Dermis lymphatic vessel endothelial cell (primary cell): ENCODE measurements around the gene CYP27B1. TPM values are rescaled to one million over a fixed set of nuclear protein-coding genes. Genes with fewer than 3 reads are reported as not detected.

Experiments
- total RNA-seq: library from RNA; depleted of rRNA; stranded (reverse); fragments of >200 nt; gene quantifications from 2 replicates; pipeline ENCODE4 v1.2.1, GENCODE V29; 2014

Gene CYP27B1, protein sequence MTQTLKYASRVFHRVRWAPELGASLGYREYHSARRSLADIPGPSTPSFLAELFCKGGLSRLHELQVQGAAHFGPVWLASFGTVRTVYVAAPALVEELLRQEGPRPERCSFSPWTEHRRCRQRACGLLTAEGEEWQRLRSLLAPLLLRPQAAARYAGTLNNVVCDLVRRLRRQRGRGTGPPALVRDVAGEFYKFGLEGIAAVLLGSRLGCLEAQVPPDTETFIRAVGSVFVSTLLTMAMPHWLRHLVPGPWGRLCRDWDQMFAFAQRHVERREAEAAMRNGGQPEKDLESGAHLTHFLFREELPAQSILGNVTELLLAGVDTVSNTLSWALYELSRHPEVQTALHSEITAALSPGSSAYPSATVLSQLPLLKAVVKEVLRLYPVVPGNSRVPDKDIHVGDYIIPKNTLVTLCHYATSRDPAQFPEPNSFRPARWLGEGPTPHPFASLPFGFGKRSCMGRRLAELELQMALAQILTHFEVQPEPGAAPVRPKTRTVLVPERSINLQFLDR
- 0.11 and 0.26 TPM in 2 replicates for total RNA-seq

DNA sequence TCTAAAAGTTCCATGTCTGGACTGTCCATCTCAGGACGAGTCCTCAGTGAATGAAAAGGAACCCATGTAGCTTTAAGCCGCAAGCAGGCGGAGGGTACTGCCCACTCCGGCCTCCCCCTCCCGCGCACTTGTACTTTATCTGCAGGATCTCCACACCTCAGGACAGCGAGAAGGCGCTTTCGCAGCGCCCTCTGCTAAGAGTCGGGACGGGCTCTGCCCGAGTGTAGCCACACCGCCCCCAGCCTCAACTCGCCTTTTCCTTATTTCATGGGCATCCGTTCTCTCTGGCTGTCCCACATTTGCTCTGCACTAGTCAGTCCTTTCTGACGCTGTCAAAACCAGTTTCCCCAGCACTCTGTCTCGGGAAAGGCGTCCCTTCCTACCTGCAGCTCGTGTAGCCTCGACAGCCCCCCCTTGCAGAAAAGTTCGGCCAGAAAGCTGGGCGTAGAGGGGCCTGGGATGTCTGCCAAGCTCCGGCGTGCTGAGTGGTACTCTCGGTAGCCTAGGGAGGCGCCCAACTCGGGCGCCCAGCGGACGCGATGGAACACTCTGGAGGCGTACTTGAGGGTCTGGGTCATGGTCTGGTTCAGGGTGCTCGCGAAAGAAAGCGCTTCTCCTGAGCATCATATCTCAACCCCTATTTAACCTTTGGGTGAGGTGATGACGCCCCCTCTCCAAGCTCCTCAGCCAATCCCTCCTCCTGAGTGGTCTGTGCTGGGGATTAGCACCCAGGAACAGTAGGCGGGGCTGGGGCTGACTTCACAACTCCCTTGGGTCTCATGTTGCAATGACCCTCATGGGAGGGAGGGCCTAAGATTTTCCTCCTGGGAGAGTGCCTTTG, at the start of gene CYP27B1:
CYP27B1 (minus strand) TSS at position 615 of the 841 bp plus-strand sequence; CDS start at position 578, 37 bp downstream.

DNA sequence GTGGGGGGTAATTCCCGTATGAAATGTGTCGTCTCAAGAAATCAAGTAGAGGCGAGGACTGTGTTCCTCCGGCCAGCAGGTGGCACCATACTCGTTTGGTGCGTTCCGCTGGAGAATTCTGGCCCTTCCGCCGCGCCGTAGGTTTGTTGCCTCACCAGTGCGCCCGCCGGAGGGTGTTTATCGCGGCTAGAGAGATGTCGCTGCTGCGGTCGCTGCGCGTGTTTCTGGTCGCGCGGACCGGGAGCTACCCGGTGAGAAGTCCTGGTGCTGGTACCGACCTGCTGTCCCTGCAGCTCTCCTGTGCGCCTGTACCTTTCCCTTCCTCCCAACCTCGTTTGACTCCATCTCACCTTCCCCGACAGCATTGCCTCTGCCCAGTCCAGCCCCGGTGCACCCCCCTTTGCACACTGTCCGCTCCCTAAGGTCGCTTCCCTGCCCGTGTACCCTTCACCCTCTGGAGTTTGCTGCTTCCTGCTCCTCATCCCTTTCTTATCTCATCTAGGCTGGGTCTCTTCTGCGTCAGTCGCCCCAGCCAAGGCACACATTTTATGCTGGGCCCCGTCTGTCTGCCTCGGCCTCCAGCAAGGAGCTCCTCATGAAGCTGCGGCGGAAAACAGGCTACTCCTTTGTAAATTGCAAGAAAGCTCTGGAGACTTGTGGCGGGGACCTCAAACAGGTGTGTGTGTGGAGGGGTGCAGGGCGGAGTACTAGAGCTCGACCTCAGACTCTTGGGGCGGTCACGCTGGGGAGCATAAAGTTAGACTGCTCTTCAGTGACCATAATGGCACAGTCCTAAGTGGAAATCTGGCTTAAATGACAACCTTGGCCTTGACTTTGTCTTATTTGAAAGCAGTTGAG, 16.0 kb upstream of the CYP27B1 start, which contains the start of gene TSFM:
TSFM (plus strand) TSS at position 180 of the 858 bp plus-strand sequence; CDS start at position 195, 15 bp downstream.

DNA sequence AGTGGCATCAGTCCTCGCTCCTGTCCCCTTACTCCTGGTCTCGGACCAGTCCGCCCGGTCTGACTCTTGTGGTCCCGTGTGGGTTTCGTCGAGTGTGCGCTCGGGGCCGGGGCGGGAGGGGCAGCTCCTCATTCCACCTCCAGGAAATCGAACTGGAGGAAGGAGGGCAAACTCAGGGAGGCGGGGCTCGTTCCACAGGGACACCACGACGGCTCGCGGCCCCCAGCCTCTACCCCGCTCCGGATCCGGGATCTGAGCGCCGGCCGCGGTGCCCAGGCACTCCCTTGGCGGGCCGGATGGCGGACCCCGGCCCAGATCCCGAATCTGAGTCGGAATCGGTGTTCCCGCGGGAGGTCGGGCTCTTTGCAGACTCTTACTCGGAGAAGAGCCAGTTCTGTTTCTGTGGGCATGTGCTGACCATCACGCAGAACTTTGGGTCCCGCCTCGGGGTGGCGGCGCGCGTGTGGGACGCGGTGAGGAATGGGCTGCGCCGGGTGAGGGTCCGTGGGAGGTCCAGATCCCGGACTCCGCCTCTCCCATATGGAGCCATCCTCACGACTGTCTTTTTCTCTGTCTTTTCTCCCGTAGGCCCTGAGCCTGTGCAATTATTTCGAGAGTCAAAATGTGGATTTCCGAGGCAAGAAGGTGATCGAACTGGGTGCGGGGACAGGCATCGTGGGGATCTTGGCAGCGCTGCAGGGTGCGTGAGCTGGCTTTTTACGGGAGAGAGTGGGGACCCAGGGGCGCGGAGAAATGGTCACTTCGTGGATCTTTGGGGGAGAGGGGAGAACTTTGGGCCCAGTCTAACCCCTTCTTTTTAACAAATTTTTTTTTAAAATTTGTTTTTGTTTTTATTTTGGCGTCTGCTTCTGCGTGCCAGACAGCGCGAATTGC, 5.8 kb upstream of the CYP27B1 start, which contains the start of gene EEF1AKMT3:
EEF1AKMT3 (plus strand) TSS at position 186 of the 894 bp plus-strand sequence; CDS start at position 297, 111 bp downstream.

DNA sequence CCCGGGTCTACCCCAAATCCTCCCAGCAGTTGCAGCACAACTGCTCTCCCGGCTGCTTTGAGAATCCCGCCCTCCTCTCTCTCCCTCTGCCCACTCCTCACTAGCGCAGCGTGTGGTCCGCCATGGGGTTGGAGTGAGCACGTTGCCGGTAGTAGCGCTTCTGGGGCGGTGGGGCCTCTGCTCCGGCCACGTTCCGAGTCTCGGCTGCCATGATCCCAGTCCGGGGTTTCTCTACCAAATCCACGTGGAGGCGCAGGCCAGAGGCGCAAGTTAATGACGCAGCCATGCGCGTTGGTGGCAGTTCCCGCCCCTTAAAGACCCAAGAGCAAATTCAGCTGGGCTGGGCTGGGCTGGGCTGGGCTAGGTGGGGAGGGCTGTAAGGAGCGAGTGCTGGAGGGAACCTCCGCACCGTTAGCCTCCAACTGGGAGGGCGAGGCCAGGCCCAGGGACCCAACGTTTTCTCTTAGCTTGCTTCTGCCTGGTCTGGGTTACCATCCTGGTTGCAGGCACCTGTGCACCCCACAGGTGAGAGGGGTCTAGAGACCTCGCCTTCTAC, 5.1 kb upstream of the CYP27B1 start, which contains the start of gene METTL1:
METTL1 (minus strand) TSS at position 233 of the 556 bp plus-strand sequence; CDS start at position 211, 22 bp downstream.

DNA sequence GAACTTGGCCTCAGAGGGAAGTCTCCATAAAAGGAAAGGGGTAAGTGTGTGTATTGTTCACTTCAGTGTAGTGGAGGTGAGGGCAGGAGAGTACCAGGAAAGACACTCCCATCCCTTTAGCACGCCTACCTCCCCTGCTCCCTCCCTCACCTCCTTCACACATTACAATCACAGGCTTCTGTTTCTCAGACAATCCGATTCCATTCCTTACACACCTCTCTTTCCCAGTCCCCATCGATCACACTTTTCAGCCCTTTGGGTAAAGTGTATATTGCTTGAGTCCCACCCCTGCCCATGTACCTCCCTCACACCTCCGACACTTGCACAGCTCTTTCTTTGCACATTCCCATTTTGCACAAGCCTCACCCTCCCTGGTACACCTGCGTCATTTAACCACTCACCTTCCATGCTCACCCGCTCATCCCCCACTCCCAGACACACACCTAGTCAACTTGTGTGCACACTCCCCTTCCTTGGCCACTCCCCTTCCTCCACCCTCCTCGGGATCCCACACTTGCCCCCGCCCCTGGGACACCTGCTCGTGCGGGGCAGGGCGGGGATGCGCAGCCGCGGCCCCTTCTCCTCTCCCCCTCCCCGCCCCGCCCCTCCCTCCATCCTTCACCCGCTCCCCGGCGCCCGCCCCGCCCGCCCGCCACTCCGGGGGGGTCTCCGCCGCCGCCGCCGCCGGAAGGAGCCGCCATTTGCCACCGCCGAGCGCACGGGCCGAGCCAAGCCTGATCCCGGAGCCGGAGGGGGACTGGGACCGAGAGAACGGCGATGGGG, 12.3 kb downstream of the CYP27B1 start, which contains the start of gene MARCHF9:
MARCHF9 (plus strand) TSS at position 693 of the 783 bp plus-strand sequence. CDS start 426 bp downstream, outside the sequence.

DNA sequence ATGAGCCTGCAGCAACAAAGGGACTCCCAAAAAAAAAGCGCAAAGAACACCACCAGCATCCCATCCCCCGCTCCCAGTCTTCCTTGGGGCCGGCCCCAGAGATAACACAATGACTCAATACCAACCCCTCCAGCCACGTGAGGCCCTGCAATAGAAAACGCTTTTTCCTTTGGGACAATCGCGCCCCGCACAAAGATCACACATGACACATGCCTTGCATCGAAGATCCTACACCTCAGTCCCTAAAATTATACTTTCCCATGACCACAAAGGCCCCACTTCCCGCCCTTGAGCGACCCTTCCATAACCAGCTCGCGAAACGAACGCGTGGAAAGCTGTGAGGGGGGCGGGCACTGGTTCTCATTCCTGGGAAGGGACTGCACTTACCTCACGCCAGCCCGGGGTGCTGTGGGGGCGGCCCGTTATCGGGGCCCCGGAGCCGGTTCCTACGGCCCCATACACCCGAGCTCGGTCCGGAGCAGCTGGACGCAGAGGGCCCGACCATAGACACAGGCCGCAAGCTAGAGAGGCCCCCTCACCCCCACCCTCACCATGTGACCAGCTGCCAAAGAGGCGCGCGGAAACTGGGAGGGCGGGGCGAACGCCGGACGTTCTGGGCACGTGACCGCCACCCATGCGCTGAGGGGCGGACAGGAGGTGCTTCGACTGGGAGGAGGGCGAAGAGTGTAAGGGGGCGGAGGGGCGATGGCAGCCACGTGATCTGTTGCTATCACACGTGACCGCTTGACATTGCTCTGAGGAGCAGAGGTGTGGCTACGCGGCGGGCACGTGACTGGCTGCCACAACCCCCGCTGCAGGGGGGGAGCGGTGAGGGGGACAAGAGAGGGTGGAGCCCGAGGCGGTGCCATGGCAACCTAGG, 14.8 kb downstream of the CYP27B1 start, which contains the start of gene CDK4:
CDK4 (minus strand) TSS at position 523 of the 880 bp plus-strand sequence. CDS start 593 bp downstream, outside the sequence.

DNA sequence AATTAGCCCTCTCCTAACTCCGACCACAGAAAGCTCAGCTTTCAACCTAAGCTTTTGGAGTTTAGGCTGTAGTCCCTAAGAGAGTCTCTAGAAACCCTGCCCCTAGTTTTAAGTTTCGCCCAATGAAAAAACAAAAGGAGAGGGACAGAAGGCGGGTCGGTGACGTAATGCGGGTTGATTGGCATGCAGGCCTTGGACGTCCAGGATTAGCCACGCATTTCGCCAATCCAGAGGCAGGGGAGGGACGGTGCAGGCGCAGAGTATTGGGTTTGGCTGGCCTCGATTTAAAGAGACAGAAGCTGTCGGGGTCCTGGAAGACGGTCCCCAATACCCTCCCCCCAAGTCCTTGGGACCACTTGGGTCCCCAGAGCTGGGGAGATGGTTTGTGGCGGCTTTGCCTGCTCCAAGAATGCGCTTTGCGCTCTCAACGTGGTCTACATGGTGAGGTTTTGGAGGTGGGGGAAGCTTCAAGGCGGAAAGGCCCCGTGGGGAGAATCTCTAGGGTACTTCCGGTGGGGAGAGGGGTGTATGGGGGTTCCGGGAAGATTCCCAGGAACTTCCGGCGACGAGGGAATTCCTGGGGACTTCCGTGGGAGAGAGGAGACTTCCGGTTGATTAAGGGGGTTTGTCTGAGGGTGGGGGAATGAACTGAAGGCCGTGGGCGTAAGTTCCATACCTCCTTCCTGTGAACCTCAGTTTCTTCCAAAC, 21.9 kb downstream of the CYP27B1 start, which contains the start of gene TSPAN31:
TSPAN31 (plus strand) TSS at position 263 of the 708 bp plus-strand sequence; CDS start at position 379, 116 bp downstream.

DNA sequence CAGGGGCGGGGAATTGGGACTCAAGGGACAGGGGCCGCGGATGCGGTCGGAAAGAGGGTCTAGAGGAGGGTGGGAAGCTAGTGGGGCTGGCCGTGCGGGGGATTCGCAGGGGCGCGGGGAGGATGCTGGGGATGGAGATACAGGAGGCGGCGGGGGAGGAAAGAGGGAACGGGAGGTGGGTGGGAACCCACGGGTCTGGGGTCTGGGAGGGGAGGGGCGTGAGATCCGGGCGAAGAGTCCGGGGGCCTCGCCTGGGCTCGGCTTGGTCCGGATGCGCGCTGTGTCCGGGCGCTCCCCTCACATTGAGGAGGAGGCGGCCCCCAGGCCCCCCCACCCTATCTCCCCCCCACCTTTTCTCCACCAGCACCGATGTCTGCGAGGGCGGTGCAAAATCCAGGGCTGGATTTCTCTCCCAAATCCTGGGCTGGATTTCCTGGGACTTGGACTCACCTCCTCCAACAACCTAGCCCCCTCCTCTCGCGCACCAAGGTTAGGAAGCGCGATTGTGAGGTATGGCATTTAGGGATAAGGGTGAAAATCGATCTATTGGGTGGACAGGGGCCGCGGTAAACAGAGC, 28.1 kb downstream of the CYP27B1 start, which contains the start of gene AGAP2:
AGAP2 (minus strand) TSS at position 82 of the 577 bp plus-strand sequence. CDS start 496 bp downstream, outside the sequence.

Other genes starting within 250 kb of the CYP27B1 start
- gene DDIT3, start 246.6 kb downstream of the CYP27B1 start, total RNA-seq = 9.4 and 12.4 TPM in 2 replicates
- 4.9 and 7.3 TPM in 2 replicates for gene MBD6, start 244.3 kb downstream of the CYP27B1 start, total RNA-seq
- 82.6 and 85.5 TPM in 2 replicates for gene DCTN2, start 219.9 kb downstream of the CYP27B1 start, total RNA-seq
- under 0.01 TPM in 1 of 2 replicates, not detected in the other for gene KIF5A, start 217.0 kb downstream of the CYP27B1 start, total RNA-seq
- 12.0 and 15.1 TPM in 2 replicates for gene PIP4K2C, start 175.9 kb downstream of the CYP27B1 start, total RNA-seq
- 1.5 and 2.5 TPM in 2 replicates for gene DTX3, start 162.3 kb downstream of the CYP27B1 start, total RNA-seq
- gene ARHGEF25, start 155.6 kb downstream of the CYP27B1 start, total RNA-seq = 0.86 and 1.1 TPM in 2 replicates
- under 0.01 TPM in 1 of 2 replicates, not detected in the other for gene B4GALNT1, start 133.9 kb downstream of the CYP27B1 start, total RNA-seq
- 266 and 284 TPM in 2 replicates for gene OS9, start 72.9 kb downstream of the CYP27B1 start, total RNA-seq
- gene AGAP2, start 28.3 kb downstream of the CYP27B1 start, total RNA-seq = 0.22 and 0.26 TPM in 2 replicates
- 62.3 and 67.3 TPM in 2 replicates for gene TSPAN31, start 22.0 kb downstream of the CYP27B1 start, total RNA-seq
- 101 and 131 TPM in 2 replicates for gene CDK4, start 14.8 kb downstream of the CYP27B1 start, total RNA-seq
- 3.7 and 3.8 TPM in 2 replicates for gene MARCHF9, start 12.0 kb downstream of the CYP27B1 start, total RNA-seq
- 2.0 and 3.2 TPM in 2 replicates for gene METTL1, start 5.0 kb upstream of the CYP27B1 start, total RNA-seq
- 4.1 and 6.9 TPM in 2 replicates for gene EEF1AKMT3, start 5.5 kb upstream of the CYP27B1 start, total RNA-seq
- 16.4 and 21.3 TPM in 2 replicates for gene TSFM, start 15.7 kb upstream of the CYP27B1 start, total RNA-seq
- 0.76 and 1.5 TPM in 2 replicates for gene AVIL, start 51.7 kb upstream of the CYP27B1 start, total RNA-seq
- gene CTDSP2, start 79.7 kb upstream of the CYP27B1 start, total RNA-seq = 74.0 and 76.9 TPM in 2 replicates
- 6.7 and 12.2 TPM in 2 replicates for gene ATP23, start 174.5 kb upstream of the CYP27B1 start, total RNA-seq